ENCODE results near the gene NCR1. TPM values are rescaled to one million over a fixed set of nuclear protein-coding genes. Genes with fewer than 3 reads are reported as not detected.
"Not testable (repeated sequence)": the region's sequence is repeated elsewhere in the genome, so short reads cannot be mapped to it uniquely, and the experiment has no call there.

NCR1 gene
- total RNA-seq, 2 experiments from 2014 or later: not detected

GRCh38 chr19:54949412-54949811 lies 43.5 kb downstream of the NCR1 start:
- Mint-ChIP-seq H3K27ac (no peak overlapping the region), H3K27me3 (peaks cover 2% of the 10 kb centered on the region), H3K36me3 (ENCODE audit: low read depth) (no peaks in the 10 kb centered on the region), H3K4me1 (no peaks in the 10 kb centered on the region), H3K9me3 (ENCODE audit: low read depth) (no peaks in the 10 kb centered on the region), H3K4me3 (no peak overlapping the region)
- ATAC-seq (peak; percentile 51), DNase-seq (peak; percentile 10)
- POLR2A ChIA-PET: no interaction called here
- intact Hi-C loops (cut with DNase I, micrococcal nuclease): no loop called here
- CTCF ChIA-PET: interaction anchor here (0.6 kb wide), 1 partner anchor 31 kb away, joined by 4 read pairs; no protein-coding TSS in a partner anchor

GRCh38 chr19:54950580-54950979 lies 44.6 kb downstream of the NCR1 start:
- ATAC-seq; H3K27ac Mint-ChIP-seq; H3K36me3 Mint-ChIP-seq (ENCODE audit: low read depth); CTCF ChIA-PET; POLR2A ChIA-PET; H3K27me3 Mint-ChIP-seq; intact Hi-C loops (cut with DNase I, micrococcal nuclease); H3K9me3 Mint-ChIP-seq (ENCODE audit: low read depth); H3K4me3 Mint-ChIP-seq; H3K4me1 Mint-ChIP-seq; DNase-seq: not testable (repeated sequence)

GRCh38 chr19:54952591-54953344 lies 46.8 kb downstream of the NCR1 start:
- POLR2A ChIA-PET: no interaction called here
- no peaks in the 10 kb centered on the region for H3K9me3 Mint-ChIP-seq (ENCODE audit: low read depth)
- H3K27ac Mint-ChIP-seq: no peak overlapping the region
- peaks cover 2% of the 10 kb centered on the region for H3K27me3 Mint-ChIP-seq
- DNase-seq (no peak), ATAC-seq (no peak)
- CTCF ChIA-PET: no interaction called here
- intact Hi-C loops (cut with DNase I, micrococcal nuclease): no loop called here
- H3K4me3 Mint-ChIP-seq: no peak overlapping the region
- no peaks in the 10 kb centered on the region for H3K36me3 Mint-ChIP-seq (ENCODE audit: low read depth)
- H3K4me1 Mint-ChIP-seq: no peaks in the 10 kb centered on the region

DNA sequence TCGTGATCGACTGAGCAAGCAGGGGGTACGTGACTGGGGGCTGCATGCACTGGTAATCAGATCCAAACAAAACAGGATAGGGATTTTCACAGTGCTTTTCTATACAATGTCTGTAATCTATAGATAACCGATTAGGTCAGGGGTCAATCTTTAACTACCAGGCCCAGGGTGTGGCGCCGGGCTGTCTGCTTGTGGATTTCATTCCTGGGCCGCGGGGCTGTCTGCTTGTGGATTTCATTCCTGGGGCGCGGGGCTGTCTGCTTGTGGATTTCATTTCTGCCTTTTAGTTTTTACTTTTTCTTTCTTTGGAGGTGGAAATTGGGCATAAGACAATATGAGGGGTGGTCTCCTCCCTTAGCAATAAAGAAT lies 47.4 kb downstream of the NCR1 start:
- H3K4me3 Mint-ChIP-seq; H3K4me1 Mint-ChIP-seq; DNase-seq; CTCF ChIA-PET; H3K27me3 Mint-ChIP-seq; H3K27ac Mint-ChIP-seq; intact Hi-C loops (cut with DNase I, micrococcal nuclease); H3K36me3 Mint-ChIP-seq (ENCODE audit: low read depth); H3K9me3 Mint-ChIP-seq (ENCODE audit: low read depth); POLR2A ChIA-PET; ATAC-seq: not testable (repeated sequence)

DNA sequence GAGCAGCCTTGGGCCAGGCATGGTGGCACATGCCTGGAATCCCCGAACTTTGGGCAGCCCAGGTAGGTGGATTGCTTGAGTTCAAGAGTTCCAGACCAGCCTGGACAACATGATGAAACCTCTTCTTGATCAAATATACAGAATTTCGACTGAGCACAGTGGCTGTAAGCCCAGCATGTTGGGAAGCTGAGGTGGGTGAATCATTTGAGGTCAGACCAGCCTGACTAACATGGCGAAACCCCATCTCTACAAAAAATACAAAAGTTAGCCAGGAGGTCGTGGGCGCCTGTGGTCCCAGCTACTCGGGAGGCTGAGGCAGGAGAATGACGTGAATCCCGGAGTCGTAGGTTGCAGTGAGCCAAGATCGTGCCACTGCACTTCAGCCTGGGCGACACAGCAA lies 49.4 kb downstream of the NCR1 start:
- Mint-ChIP-seq H3K27me3 (peaks cover 8% of the 10 kb centered on the region), H3K4me1 (peaks cover 4% of the 10 kb centered on the region), H3K4me3 (no peak overlapping the region), H3K9me3 (ENCODE audit: low read depth) (no peaks in the 10 kb centered on the region), H3K36me3 (ENCODE audit: low read depth) (no peaks in the 10 kb centered on the region), H3K27ac (no peak overlapping the region)
- POLR2A ChIA-PET: no interaction called here
- ATAC-seq (no peak), DNase-seq (no peak)
- CTCF ChIA-PET: interaction anchor here (0.8 kb wide), 1 partner anchor 9 kb away, joined by 4 read pairs; no protein-coding TSS in a partner anchor
- intact Hi-C loops (cut with DNase I, micrococcal nuclease): no loop called here

DNA sequence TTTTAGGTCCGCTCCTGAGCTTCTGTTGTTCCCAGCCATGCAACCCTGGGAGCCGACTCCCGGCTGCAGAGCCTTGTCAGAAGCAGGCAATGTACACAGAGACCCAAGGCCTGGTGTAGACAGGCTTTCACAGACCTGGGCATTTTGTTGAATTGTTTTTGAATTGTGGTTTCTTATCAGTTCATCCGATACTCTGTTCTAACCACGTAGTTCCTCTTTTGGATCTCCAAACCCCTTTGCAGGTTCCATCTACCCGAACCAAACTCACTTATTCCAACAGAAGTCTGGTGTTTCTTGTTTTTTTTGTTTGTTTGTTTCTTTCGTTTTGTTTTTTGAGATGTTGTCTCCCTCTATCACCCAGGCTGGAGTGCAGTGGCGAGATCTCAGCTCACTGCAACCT lies 53.9 kb downstream of the NCR1 start:
- ChIA-PET CTCF (no interaction called here), POLR2A (interaction anchor here (0.6 kb wide), 1 partner anchor 13 kb away, joined by 3 read pairs; no protein-coding TSS in a partner anchor)
- intact Hi-C loops (cut with DNase I, micrococcal nuclease): no loop called here
- DNase-seq (no peak), ATAC-seq (no peak)
- Mint-ChIP-seq H3K36me3 (ENCODE audit: low read depth) (no peaks in the 10 kb centered on the region), H3K9me3 (ENCODE audit: low read depth) (no peaks in the 10 kb centered on the region), H3K27ac (no peak overlapping the region), H3K4me1 (peaks cover 4% of the 10 kb centered on the region), H3K27me3 (peaks cover 5% of the 10 kb centered on the region), H3K4me3 (no peak overlapping the region)

Other genes with a start within 250 kb of the NCR1 start
- gene LILRB4, start 243.2 kb upstream of the NCR1 start, total RNA-seq: not detected
- not detected for gene KIR3DL3, start 181.7 kb upstream of the NCR1 start, total RNA-seq
- not detected for gene KIR2DL3, start 167.6 kb upstream of the NCR1 start, total RNA-seq
- not detected for gene KIR2DL1, start 136.4 kb upstream of the NCR1 start, total RNA-seq
- not detected for gene KIR2DL4, start 102.5 kb upstream of the NCR1 start, total RNA-seq
- gene KIR3DL1, start 89.7 kb upstream of the NCR1 start, total RNA-seq: not detected
- under 1 TPM; 0.11 to 0.14 TPM for gene KIR2DS4, start 73.5 kb upstream of the NCR1 start, total RNA-seq
- 1 to 10 TPM; 1.3 to 1.4 TPM for gene KIR3DL2, start 55.7 kb upstream of the NCR1 start, total RNA-seq
- not detected for gene FCAR, start 31.9 kb upstream of the NCR1 start, total RNA-seq
- gene NLRP7, start 41.4 kb downstream of the NCR1 start, total RNA-seq: not detected
- 1 to 10 TPM; 7.1 to 8.8 TPM for gene NLRP2, start 60.2 kb downstream of the NCR1 start, total RNA-seq
- under 1 TPM in 1 of 2 experiments, not detected in 1; 0.09 TPM for gene GP6, start 132.1 kb downstream of the NCR1 start, total RNA-seq
- 10 to 100 TPM; 11.9 to 12.8 TPM for gene RDH13, start 157.0 kb downstream of the NCR1 start, total RNA-seq
- 1 to 10 TPM; 2.2 to 2.3 TPM for gene EPS8L1, start 169.7 kb downstream of the NCR1 start, total RNA-seq
- gene PPP1R12C, start 211.5 kb downstream of the NCR1 start, total RNA-seq: 10 to 100 TPM; 66.1 to 69.8 TPM
- gene TNNT1, start 243.1 kb downstream of the NCR1 start, total RNA-seq: under 1 TPM; 0.47 to 0.50 TPM